Suprapubic skin (tissue), 4 donors: ENCODE data around the gene PRKCZ.

ENCODE experiments used
- POLR2A ChIP-seq, 2 donors: fragments of 450-650 bp; IDR thresholded peaks; one replicate each; pipeline ENCODE4 v1.6.1; 2017; ENCODE audit warnings: antibody characterized with exemption in 2 of 2, mild to moderate bottlenecking in 2 of 2, moderate library complexity in 2 of 2
- POLR2AphosphoS5 ChIP-seq, 3 donors: sonication (generic); formaldehyde crosslinking; IDR thresholded peaks; one replicate each; pipeline ENCODE4 v1.6.1; 2017; ENCODE audit warnings: antibody characterized with exemption in 3 of 3

DNA sequence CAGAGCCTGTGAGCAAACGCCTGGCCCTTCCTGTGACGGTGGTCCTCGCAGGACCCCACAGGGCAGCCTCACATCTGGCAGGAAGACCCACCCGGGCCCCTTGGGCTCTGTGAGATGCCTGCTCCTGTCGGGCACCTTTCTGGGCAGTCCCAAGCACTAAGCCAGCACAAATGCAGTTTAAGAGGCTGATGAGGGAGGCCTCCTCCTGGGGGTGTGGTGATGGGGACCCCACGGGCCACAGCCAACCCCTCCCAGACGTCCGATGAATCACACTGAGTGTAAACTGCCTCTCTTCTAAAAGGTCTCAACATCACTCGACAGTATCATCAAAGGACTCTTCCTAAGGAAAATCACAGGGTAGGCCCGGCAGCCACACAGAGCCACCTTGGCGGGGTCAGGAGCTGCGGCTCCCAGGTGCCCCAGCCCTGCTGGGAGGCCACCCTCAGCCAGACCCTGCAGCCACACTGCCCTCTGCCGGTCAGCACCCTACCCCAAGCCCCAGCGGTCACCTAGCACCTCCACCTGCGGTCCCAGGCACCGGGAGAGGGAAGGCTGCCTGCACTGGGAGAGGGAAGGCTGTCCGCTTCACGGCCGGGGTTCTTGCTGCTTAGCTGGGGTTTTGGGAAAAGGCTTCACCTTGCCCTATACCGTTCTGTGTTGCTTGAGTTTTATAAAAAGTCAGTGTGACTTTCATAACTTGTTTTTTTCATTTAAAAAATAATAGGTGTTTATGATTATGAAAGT, 3.9 kb upstream of the PRKCZ start:
- no peak for TF ChIP-seq POLR2A (IDR thresholded peaks at IDR 0.05)
- no peak for TF ChIP-seq POLR2AphosphoS5 (IDR thresholded peaks at IDR 0.05)
